Neural progenitor cell (in vitro differentiated cells): Measurements from ENCODE around the gene XCR1. TPM values are rescaled to one million over a fixed set of nuclear protein-coding genes. Genes with fewer than 3 reads are reported as not detected.

ENCODE experiments used
- DNase-seq: peaks from one replicate; pipeline ENCODE4 v3.0.0-alpha.2; 2016; ENCODE audit warnings: low spot score
- H2AFZ ChIP-seq: fragments of 200-600 bp; sonication (generic); replicated peaks from 2 replicates; pipeline ENCODE4 v1.6.1; 2016; ENCODE audit warnings: antibody characterized with exemption
- H3F3A ChIP-seq: fragments of 200-600 bp; sonication (generic); 2 replicates; pipeline ENCODE4 v1.6.1; 2016; ENCODE audit warnings: antibody characterized with exemption, low read depth
- H3K27ac ChIP-seq: fragments of 200-600 bp; sonication (generic); 2 replicates; pipeline ENCODE4 v1.5.1; 2016; ENCODE audit warnings: mild to moderate bottlenecking
- H3K27me3 ChIP-seq: fragments of 200-600 bp; sonication (generic); 2 replicates; pipeline ENCODE4 v1.6.1; 2016; ENCODE audit warnings: mild to moderate bottlenecking, moderate library complexity
- H3K36me3 ChIP-seq: fragments of 200-600 bp; sonication (generic); 2 replicates; pipeline ENCODE4 v1.5.1; 2016
- H3K4me1 ChIP-seq: fragments of 200-600 bp; sonication (generic); 2 replicates; pipeline ENCODE4 v1.6.1; 2016; ENCODE audit warnings: mixed run types
- H3K4me2 ChIP-seq: fragments of 200-600 bp; sonication (generic); 2 replicates; pipeline ENCODE4 v1.6.1; 2016
- H3K4me3 ChIP-seq: fragments of 200-600 bp; sonication (generic); 2 replicates; pipeline ENCODE4 v1.5.1; 2016
- H3K79me2 ChIP-seq: fragments of 200-600 bp; sonication (generic); 2 replicates; pipeline ENCODE4 v1.6.1; 2016; ENCODE audit warnings: low read depth
- H3K9ac ChIP-seq: fragments of 200-600 bp; sonication (generic); 2 replicates; pipeline ENCODE4 v1.6.1; 2016
- H3K9me3 ChIP-seq: fragments of 200-600 bp; sonication (generic); 2 replicates; pipeline ENCODE4 v1.5.1; 2016; ENCODE audit warnings: low read depth
- H4K20me1 ChIP-seq: fragments of 200-600 bp; sonication (generic); 2 replicates; pipeline ENCODE4 v1.6.1; 2016; ENCODE audit warnings: low read depth
- H3K27ac Mint-ChIP-seq: 3 replicates; pipeline ENCODE4 v1.8.0; 2021; ENCODE audit warnings: mixed read lengths
- H3K27me3 Mint-ChIP-seq: 2 replicates; pipeline ENCODE4 v1.8.0; 2022; ENCODE audit warnings: low read depth, mild to moderate bottlenecking, inconsistent platforms, moderate library complexity, mixed read lengths; ENCODE audit not compliant: insufficient read depth
- H3K36me3 Mint-ChIP-seq: 3 replicates; pipeline ENCODE4 v1.8.0; 2021; ENCODE audit warnings: mixed read lengths
- H3K4me1 Mint-ChIP-seq: 3 replicates; pipeline ENCODE4 v1.8.0; 2021; ENCODE audit warnings: mixed read lengths
- H3K4me3 Mint-ChIP-seq: 3 replicates; pipeline ENCODE4 v1.8.0; 2021; ENCODE audit warnings: mild to moderate bottlenecking, moderate library complexity, mixed read lengths
- H3K9me3 Mint-ChIP-seq: 3 replicates; pipeline ENCODE4 v1.8.0; 2020; ENCODE audit warnings: mixed read lengths
- EZH2 ChIP-seq: fragments of 200-600 bp; sonication (generic); IDR thresholded peaks from 2 replicates; pipeline ENCODE4 v1.6.1; 2017; ENCODE audit warnings: antibody characterized with exemption, mild to moderate bottlenecking, moderate library complexity
- EZH2phosphoT487 ChIP-seq: fragments of 200-600 bp; sonication (generic); IDR thresholded peaks from 2 replicates; pipeline ENCODE4 v1.6.1; 2017; ENCODE audit warnings: antibody characterized with exemption
- total RNA-seq: library from RNA; depleted of rRNA; stranded (reverse); fragments of >200 nt; gene quantifications from 2 replicates; pipeline ENCODE4 v1.2.3, GENCODE V29; 2015; ENCODE audit warnings: low replicate concordance
- TF ChIP-seq, protein P1 (sequence below): fragments of 200-600 bp; sonication (generic); IDR thresholded peaks from 2 replicates; pipeline ENCODE4 v1.5.1; 2017; ENCODE audit warnings: antibody characterized with exemption, mild to moderate bottlenecking

Gene XCR1, protein sequence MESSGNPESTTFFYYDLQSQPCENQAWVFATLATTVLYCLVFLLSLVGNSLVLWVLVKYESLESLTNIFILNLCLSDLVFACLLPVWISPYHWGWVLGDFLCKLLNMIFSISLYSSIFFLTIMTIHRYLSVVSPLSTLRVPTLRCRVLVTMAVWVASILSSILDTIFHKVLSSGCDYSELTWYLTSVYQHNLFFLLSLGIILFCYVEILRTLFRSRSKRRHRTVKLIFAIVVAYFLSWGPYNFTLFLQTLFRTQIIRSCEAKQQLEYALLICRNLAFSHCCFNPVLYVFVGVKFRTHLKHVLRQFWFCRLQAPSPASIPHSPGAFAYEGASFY
- total RNA-seq, result not detected in 2 replicates

DNA sequence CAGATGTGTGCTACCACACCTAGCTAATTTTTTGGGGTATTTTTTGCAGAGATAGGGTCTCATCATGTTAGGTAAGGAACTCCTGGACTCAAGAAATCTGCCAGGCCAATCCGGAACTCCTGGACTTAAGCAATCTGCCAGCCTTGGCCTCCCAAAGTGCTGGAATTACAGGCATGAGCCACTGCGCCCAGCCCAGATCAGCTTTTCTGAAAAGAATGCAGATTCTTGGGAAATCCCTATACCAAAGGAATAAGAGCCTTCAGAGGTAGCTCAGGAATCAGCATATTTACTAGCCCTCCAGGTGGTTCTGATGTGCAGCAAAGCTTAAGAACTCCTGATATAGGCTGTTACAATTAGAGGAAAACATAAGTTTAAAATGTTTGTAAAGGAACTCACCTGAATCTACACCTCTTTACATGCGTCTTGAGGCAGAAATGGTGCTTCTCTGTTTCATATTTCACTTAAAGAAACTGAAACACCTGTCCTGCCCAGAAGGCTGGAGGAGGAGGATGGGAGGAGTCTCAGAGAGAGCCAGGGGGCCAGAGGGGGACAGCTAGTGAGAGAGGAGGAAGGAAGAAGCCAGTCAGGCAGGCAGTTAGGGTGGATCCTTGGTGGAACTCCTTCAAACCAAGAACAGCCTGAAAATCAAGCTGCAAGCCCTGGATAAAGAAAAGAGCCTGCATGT lies at the start of gene XCR1:
Gene XCR1 (minus strand): TSS at position 463 of the 685 bp plus-strand sequence. CDS start 5,536 bp downstream, outside the sequence.
- Mint-ChIP-seq H3K4me3 (no peak within 1 kb of the TSS), H3K36me3 (no peaks in the 10 kb centered on the region), H3K27me3 (peaks cover 2% of the 10 kb centered on the region), H3K4me1 (no peaks in the 10 kb centered on the region), H3K9me3 (no peaks in the 10 kb centered on the region), H3K27ac (no peak within 1 kb of the TSS)
- Histone ChIP-seq H3K27ac (no peak within 1 kb of the TSS), H4K20me1 (no peaks in the 10 kb centered on the region), H3K79me2 (no peaks in the 10 kb centered on the region), H3K9me3 (no peaks in the 10 kb centered on the region), H3K4me1 (no peaks in the 10 kb centered on the region), H3K36me3 (no peaks in the 10 kb centered on the region), H3K9ac (no peak within 1 kb of the TSS), H3F3A (no peaks in the 10 kb centered on the region), H3K27me3 (no peaks in the 10 kb centered on the region), H3K4me2 (no peak within 1 kb of the TSS), H3K4me3 (no peak within 1 kb of the TSS), H2AFZ (peak within 1 kb of the TSS; percentile 64)
- DNase-seq, result no peak
- TF ChIP-seq, protein P1, sequence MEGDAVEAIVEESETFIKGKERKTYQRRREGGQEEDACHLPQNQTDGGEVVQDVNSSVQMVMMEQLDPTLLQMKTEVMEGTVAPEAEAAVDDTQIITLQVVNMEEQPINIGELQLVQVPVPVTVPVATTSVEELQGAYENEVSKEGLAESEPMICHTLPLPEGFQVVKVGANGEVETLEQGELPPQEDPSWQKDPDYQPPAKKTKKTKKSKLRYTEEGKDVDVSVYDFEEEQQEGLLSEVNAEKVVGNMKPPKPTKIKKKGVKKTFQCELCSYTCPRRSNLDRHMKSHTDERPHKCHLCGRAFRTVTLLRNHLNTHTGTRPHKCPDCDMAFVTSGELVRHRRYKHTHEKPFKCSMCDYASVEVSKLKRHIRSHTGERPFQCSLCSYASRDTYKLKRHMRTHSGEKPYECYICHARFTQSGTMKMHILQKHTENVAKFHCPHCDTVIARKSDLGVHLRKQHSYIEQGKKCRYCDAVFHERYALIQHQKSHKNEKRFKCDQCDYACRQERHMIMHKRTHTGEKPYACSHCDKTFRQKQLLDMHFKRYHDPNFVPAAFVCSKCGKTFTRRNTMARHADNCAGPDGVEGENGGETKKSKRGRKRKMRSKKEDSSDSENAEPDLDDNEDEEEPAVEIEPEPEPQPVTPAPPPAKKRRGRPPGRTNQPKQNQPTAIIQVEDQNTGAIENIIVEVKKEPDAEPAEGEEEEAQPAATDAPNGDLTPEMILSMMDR, result no peak

DNA sequence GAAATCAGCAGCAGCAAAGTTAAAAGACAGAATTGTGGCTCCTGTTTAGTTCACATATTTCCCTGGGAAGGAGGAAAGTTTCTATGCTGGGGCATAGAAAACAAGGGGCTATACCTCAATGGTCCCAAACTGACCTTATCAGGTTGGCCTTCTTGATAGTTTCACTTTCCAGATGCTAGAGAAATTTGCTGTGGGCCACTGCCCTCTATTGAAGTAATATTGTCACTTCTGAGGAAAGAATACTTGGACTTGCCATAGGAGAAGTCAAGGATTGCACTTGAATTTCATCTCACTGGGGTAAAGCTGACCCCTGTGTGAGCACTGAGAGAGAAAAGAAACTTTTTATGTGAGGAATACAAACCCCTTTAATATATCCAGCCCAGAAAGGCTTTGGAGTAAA lies 49.3 kb upstream of the XCR1 start:
- H2AFZ ChIP-seq, result no peak overlapping the region
- Mint-ChIP-seq H3K4me3 (no peak overlapping the region), H3K4me1 (peaks cover 4% of the 10 kb centered on the region), H3K27me3 (no peaks in the 10 kb centered on the region), H3K27ac (no peak overlapping the region), H3K9me3 (peaks cover 11% of the 10 kb centered on the region), H3K36me3 (no peaks in the 10 kb centered on the region)
- H3K4me3 ChIP-seq, result no peak overlapping the region
- no peak overlapping the region for H3K27ac ChIP-seq
- H3K9ac ChIP-seq, result no peak overlapping the region
- TF ChIP-seq, protein P1, result no peak
- TF ChIP-seq EZH2phosphoT487 (no peak), EZH2 (no peak)
- no peak for DNase-seq
- no peaks in the 10 kb centered on the region for H3K9me3 ChIP-seq
- no peaks in the 10 kb centered on the region for H3K36me3 ChIP-seq
- no peaks in the 10 kb centered on the region for H3K27me3 ChIP-seq
- no peak overlapping the region for H3K4me2 ChIP-seq
- no peaks in the 10 kb centered on the region for H3K4me1 ChIP-seq
- no peaks in the 10 kb centered on the region for H3F3A ChIP-seq
- no peaks in the 10 kb centered on the region for H4K20me1 ChIP-seq
- H3K79me2 ChIP-seq, result no peaks in the 10 kb centered on the region

DNA sequence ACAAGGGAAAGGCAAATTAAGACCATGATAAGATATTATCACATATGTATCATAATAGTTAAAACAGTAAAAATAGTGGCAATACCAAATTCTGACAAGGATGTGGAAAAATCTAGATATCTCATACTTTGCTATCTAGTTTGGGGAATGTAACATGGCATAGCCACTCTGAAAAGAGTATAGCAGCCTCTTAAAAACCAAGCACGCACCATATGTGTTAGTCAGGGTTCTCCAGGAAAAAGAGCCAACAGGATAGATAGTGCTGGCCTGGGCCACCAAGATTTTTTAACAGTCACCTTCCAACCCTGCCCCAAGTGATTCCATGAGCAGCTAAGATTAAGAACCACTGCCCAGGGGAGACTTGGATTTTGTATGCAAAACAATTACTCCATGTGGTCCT lies 48.5 kb upstream of the XCR1 start:
- Mint-ChIP-seq H3K9me3 (peaks cover 11% of the 10 kb centered on the region), H3K4me3 (no peak overlapping the region), H3K4me1 (peaks cover 4% of the 10 kb centered on the region), H3K27me3 (no peaks in the 10 kb centered on the region), H3K36me3 (no peaks in the 10 kb centered on the region), H3K27ac (no peak overlapping the region)
- Histone ChIP-seq H3K79me2 (no peaks in the 10 kb centered on the region), H2AFZ (no peak overlapping the region), H3K9ac (no peak overlapping the region), H3K4me1 (no peaks in the 10 kb centered on the region), H3K9me3 (no peaks in the 10 kb centered on the region), H4K20me1 (no peaks in the 10 kb centered on the region), H3K36me3 (no peaks in the 10 kb centered on the region), H3K4me2 (no peak overlapping the region), H3K27me3 (no peaks in the 10 kb centered on the region), H3K27ac (no peak overlapping the region), H3K4me3 (no peak overlapping the region), H3F3A (no peaks in the 10 kb centered on the region)
- no peak for DNase-seq
- no peak for TF ChIP-seq EZH2
- TF ChIP-seq, protein P1, result no peak
- TF ChIP-seq EZH2phosphoT487, result no peak
